GM10847 (cell line): ENCODE measurements around the gene IKZF5.

ENCODE experiments used
- POLR2A ChIP-seq: IDR thresholded peaks from 2 replicates; pipeline ENCODE4 v1.6.1; 2011; ENCODE audit not compliant: insufficient read length; ENCODE audit errors: extremely low read depth

IKZF5 gene

GRCh38 chr10:123008355-123009104 is at the start of gene IKZF5, which contains the start of gene ACADSB:
Gene IKZF5 (minus strand): TSS chr10:123008795. CDS start chr10:122998625, 10,170 bp downstream.
Gene ACADSB (plus strand): TSS chr10:123009006. CDS start chr10:123009030, 24 bp downstream.
- peak; percentile 95 for TF ChIP-seq POLR2A

- no peak for TF ChIP-seq POLR2A
These were observed 49.4 kb upstream of the IKZF5 start for GRCh38 chr10:123057968-123058367.

GRCh38 chr10:123045961-123046731 is 37.6 kb upstream of the IKZF5 start:
- no peak for TF ChIP-seq POLR2A

GRCh38 chr10:123044391-123044790 is 35.8 kb upstream of the IKZF5 start:
- TF ChIP-seq POLR2A: no peak

GRCh38 chr10:123043409-123043925 is 34.9 kb upstream of the IKZF5 start:
- no peak for TF ChIP-seq POLR2A

GRCh38 chr10:123042708-123043408 is 34.3 kb upstream of the IKZF5 start:
- TF ChIP-seq POLR2A: no peak

- TF ChIP-seq POLR2A: no peak
These were observed 31.0 kb upstream of the IKZF5 start for GRCh38 chr10:123039632-123039930.

- TF ChIP-seq POLR2A: no peak
These were observed 30.4 kb upstream of the IKZF5 start for GRCh38 chr10:123038782-123039631.

GRCh38 chr10:123035467-123036086 is 27.0 kb upstream of the IKZF5 start:
- TF ChIP-seq POLR2A: no peak

GRCh38 chr10:123034332-123034731 is 25.7 kb upstream of the IKZF5 start:
- no peak for TF ChIP-seq POLR2A

- TF ChIP-seq POLR2A: no peak
These were observed 22.5 kb upstream of the IKZF5 start for GRCh38 chr10:123031124-123031523.

- TF ChIP-seq POLR2A: no peak
These were observed 19.3 kb upstream of the IKZF5 start for GRCh38 chr10:123027861-123028260.

GRCh38 chr10:123026302-123026701 is 17.7 kb upstream of the IKZF5 start:
- no peak for TF ChIP-seq POLR2A

GRCh38 chr10:123024540-123024939 is 15.9 kb upstream of the IKZF5 start:
- TF ChIP-seq POLR2A: no peak
